ENCODE data around the gene SRSF1.

DNA sequence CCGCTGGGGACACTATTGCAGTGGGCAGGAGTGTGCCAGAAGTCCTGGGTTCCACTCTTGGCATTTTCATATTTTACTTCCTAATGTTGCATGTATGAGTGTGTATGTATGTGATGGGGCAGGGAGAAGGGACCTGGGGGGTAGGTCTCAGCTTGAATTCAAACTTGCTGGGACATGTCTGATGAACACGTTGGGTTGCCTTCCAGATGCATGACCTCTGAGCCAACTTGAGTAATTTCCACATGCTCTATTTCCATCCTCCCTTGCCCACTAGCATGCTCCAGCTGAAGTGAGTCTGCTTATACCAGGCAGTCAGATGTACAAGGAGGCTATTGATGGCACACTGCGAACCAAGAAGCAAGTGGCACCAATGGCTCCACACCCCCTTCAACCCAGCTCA, 32.9 kb upstream of the SRSF1 start:
- no peak for TF ChIP-seq CTCF (IDR thresholded peaks at IDR 0.05)
- no peak for TF ChIP-seq POLR2A (IDR thresholded peaks at IDR 0.05)
